NCI-H1105 treated with DMSO at 0.1 percent for 48 hours (cell line): ENCODE measurements around the gene HEBP1.

Experiments
- DNase-seq: peaks from one replicate; lab custom pipeline; 2025; lab: John Stamatoyannopoulos, UW

Gene HEBP1

DNA sequence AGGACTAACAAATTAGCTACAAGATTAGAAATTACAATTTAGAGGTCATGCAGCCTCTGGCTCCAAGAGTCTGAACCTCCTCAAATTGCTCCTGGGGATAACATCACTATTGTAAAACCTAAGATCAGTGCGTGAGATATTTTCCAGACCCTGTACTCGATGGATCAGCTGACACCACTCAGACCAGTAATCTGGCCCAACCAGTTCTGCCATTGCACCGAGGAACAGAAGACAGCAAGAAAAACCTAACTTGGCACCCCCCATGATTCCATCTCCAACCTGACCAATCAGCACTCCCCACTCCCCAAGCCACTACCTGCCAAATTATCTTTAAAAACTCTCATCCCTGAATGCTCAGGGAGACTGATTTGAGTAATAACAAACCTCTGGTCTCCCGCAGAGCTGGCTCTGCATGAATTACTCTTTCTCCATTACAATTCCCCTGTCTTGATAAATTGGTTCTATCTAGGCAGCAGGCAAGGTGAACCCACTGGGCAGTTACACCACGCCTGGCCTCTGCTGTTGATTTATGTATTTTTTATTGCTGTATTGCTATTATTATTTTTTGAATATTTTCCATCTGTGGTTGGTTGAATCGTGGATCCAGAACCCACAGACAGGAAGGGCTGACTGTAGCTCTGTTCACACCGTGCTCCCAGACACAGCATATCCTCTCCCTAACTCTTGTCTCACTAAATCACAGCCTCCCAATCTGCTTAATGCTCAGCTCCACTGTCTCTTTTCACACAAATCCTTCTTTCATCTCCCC lies 9.2 kb downstream of the HEBP1 start:
- DNase-seq: no peak

DNA sequence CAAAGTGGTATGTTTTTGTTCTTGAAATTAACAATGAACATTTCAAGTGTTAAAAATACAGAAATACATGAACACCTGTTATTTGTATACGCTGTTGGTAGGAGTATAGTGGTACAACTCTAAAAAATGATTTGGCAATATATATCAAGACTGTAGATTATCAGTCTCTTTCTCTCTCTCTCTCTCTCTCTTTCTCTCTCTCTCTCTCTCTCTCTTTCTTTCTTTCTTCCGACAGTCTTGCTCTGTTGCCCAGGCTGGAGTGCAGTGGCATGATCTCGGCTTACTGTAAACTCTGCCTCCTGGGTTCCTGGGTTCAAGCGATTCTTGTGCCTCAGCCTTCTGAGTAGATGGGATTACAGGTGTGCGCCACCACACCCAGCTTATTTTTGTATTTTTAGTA lies 12.6 kb downstream of the HEBP1 start:
- no peak for DNase-seq

DNA sequence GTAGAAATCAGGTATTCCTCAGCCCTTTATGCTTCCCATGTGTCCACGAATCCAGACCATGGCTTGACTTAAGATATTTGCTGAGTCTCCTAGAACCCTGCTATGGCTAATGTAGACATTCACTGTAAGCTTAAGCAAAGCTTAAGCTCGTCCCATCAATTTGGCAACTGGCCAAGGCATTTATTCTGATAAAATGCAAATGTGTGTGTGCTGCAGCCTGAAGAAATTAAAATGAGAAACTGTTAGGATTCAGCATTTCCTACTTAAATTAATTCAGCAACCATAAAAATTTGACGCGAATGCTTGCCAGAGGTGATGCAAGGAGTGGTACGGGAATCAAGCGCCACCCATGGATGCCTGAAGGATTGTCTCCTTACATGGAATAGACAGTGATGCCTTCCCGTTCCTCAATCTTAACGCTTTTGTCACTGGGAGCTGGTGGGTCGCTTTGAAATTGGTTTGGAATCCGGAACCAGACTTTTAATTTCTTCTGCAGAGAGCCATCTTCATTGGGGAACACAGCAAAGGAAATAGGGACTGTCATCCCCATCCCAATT lies 13.2 kb downstream of the HEBP1 start:
- DNase-seq: no peak

DNA sequence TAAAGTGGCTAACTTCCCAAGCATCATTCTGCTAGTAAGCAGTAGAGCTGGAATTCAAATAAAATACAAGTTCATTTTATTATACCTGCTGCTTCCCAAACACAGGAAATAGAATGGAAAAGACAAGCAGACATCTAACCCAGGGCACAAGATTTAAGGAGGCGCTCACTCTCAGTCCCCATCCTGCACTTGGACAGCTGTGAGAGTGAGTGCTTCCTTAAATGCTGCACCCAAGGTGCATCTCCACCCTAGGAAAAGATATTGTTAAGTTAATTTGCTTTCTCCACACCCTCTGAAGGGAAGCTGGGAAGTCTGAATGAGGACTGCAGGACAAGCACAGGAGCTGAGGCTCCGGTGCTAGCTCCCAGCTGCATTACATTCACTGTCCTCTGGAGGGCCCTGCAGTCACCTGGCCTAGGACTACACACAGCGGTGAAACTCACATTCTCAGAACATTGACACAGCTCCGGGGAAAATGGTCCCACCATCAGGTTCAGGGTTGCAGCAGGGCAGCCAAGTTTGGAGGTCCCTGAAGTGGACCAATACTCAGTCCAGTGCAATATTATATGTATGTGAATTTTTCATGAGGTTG lies 14.2 kb downstream of the HEBP1 start:
- no peak for DNase-seq

DNA sequence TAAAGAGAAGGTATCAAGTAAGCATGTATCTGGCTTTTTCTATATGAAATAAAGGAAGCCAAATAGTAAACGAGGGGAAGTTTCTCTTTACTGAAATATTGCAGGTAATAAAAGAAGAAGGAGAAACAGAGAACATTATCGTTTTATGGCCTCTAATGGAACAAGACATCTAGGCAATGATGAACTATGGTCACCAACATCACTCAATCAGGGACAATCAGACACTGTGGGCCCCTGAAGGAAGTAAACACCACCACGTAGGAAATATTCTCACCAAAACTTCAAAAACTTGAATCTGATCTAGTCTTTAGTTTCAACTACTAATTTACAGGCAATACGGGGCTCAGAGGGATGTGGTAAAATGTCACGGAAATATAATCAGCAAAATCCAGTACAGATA lies 15.9 kb downstream of the HEBP1 start:
- no peak for DNase-seq

DNA sequence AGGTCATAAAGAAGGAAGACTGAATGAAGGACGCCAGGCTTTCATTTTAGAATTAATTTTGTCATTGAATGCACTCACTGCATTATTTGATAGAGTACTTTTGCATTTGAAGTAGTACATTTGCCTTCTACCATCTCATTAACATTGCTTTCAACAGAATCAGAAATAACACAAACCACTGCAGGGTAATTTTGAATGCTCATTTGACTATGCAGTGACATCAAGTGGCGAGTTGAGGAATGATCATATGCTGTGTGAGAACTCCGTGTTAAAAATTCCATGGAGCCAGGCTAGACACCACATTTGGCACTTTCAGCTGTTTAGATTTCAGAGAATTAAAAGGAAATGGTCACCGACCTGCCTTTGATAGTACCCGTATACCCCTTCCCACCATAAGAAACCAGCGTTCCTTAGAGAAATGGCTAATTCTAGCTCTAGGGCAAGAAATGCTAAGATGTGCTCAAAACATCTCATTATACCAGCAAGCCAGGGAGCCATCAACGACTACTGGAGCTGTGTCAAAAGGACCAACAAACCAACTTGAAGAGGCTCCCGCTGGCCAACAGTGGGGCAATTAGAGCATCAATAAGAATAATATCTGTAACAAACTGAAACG lies 16.5 kb downstream of the HEBP1 start:
- DNase-seq: peak; percentile 79

DNA sequence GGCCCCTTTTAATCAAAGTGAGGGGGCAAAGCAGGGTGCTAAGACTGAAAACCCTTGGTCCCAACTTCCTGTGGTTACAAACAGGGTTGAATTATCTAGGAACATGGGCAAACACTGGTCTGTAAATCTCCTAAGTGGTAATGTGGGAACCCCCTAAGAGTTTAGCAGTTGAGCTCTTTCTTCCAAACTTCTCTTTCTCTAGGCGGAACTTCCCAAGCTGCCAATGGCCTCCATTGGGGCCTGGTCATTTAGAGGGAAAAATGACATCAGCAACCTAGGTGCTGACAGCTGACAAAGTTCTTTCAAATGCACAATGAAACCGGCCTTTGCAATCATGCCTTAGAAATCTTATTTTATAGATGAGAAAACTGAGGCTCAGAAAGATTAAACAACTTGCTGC lies 17.7 kb downstream of the HEBP1 start:
- DNase-seq: no peak

DNA sequence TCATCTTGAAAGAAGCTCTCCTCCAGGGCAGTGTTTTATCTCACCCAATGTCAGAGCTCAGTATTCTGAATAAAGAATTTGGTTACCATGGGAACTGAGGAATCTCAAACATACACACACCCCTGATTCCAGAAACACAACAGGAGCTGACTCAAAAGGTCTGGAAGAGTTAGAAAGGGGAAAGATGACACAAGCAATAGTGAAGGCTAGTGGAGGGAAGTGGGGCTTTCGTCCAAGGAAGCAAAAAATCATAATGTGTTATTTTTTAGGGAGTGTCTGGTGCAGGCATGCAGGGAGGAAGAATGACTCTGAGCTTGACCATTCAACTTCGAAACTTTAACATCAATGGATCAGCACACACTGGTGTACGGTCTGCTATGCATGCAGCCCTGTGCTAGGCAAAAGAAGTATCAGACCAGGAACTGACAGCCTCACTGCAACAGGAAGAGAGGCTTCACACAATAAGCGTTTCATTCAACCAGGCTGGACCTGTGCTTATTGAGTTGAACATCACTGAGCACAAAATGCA lies 20.3 kb downstream of the HEBP1 start:
- DNase-seq: no peak

DNA sequence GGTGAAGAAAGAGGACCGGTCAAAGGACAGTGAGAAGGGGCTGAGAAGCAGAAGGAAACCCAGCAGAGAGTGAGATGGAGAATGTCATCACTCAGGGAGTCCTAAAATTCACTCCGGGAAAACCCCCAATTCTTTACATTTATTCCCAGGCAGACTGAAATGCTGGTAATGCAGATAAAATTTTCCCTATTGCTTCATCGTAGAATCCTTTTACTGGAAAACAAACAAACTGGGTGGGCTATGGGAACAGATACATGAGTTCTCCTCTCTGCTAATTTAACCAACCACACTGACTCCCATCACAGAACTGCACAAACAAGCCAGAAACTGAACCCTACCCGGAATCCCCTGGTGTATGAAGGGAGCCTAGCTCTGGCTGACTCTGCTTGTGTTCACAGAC lies 20.9 kb downstream of the HEBP1 start:
- no peak for DNase-seq

DNA sequence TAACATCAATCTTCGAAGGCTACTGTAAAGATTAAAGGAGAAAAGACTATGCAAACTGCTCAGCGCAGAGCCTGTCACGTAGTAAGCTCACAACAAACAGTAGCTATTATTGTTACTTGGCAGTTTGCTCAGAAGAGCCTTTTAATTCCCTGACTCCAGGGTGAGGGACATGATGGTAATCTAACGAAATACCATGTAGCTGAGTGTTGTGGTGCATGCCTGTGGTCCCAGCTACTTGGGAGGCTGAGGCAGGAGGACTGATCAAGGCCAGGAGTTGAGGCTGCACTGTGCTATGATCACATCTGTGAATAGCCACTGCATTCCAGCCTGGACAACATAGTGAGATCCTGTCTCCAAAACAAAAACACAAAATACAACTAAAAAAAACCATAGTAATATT lies 22.8 kb downstream of the HEBP1 start:
- DNase-seq: no peak

DNA sequence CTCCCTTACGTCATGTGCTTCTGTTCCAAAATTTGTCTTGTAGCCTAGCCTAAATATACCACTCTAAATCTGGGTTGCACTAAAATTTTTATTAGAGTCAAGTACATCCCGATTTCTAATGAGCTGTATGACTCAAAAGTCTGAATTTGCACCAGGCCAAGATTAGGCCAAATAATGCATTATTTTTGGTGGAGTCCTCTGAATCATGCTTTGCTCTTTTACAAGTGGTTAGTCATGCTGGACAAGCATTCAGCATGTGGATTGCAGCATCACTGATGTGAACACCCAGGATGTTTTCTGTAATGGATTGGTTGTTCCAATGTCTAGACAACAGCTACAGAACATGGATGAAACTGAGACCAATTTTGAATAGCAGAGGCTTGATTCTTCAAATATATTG lies 23.7 kb downstream of the HEBP1 start:
- DNase-seq: no peak

DNA sequence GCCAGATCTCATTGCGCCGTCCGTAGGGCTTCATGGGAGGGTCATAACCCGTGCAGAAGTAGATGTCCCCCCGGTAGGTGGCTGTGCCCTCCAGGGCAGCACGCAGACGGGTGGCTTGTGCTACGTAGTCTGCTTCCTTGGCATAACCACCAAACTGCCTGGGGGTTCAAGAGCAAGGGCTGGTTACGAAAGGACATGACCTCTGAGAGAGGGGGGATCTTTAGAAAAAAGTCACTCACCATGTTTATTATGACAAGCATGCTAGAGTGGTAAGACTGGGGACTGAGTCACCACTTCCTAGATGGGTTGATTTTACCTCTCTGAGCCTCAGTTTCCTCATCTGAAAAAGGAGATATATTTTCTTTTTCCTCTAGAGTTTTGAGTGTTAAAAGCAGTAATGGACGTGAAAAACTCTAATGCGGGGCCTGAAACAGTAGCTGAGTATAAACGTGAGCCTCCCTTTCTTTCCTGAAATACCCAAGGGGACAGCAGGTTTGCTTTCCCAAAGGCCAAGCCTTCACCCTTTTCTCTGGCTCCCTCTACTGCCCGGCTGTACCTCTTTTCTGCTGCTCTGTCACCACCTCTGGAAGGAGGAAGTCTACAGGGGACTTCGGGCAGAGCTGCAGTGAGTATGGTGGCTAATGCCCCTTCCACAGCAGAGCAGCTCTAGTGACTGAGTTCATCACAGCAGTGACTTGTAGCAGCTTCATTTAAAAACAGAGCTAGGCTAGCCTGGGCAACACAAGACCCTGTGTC lies 24.6 kb downstream of the HEBP1 start:
- no peak for DNase-seq

DNA sequence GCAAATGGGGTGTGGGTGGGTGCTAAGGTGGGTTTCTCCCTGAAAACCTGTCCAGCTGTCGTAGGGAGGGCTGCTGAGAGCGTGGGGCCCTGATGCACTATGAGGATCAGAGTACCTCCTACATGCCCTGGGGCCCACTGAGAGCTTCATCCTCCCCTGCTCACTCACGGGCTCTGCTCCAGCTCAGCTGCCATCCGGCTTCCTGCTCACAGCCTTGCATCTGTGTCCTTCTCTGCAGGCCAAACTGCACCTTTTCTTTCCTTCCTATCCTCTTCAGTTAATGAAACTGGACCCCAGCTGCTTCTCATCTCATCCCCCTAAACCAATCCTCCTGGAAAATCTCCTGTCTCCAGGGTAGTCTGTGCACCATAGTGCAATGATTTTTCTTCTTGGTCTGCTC lies 25.9 kb downstream of the HEBP1 start:
- DNase-seq: no peak

DNA sequence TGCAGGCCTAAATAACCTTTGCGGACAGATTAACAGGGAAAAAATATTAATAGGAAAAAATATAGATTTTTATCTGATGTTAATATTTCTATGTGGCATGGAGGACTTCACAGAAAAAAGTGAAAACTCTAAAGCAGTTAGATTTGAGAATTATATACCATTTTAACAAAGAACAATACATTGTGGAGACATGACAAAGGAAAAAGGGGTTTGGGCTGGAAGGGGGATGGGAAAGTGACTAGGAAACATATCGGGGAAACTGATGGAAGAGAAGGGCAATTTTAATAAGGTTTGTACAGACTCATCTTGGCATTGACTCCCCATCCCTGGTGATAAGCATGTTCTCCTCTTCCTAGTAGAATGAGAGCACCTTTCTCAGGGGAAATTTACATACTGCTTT lies 27.0 kb downstream of the HEBP1 start:
- no peak for DNase-seq

DNA sequence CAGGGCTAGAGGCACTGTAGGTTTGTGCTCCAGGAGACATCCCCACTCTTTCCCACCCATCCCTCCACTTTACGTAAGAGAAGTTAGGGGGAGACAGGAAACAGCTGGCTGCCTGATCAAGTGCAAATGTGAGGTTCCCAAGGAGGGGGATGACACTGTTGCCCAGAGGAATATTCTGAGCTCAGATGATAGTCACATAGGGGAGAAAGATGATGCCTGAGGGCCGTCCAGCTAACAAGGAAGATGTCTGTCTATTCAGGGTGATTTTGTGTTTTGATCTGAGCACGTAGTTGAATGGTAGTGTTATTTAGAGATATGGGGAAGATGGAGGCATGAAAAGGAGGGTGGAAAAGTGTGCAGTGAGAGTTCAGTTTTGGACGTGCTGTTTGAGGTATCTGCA lies 34.2 kb downstream of the HEBP1 start:
- DNase-seq: no peak

DNA sequence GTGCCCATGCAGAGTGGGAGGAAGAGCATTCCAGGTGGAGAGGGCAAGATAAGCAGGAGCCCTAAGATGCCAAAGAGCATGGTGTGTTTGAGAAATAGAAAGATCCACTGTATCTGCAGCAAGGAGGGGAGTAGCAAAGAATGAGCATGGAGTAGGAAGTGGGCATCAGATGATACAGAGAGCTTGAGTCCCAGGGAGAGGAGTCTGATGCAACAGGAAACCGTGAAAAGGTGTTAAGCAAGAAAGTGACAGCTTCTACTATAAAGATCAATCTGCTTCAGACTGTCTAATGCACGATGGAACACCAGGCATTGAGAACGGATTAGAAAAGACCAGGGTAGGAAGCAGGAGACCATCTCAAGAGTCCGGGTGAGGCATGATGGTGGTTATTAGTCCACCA lies 35.8 kb downstream of the HEBP1 start:
- no peak for DNase-seq

DNA sequence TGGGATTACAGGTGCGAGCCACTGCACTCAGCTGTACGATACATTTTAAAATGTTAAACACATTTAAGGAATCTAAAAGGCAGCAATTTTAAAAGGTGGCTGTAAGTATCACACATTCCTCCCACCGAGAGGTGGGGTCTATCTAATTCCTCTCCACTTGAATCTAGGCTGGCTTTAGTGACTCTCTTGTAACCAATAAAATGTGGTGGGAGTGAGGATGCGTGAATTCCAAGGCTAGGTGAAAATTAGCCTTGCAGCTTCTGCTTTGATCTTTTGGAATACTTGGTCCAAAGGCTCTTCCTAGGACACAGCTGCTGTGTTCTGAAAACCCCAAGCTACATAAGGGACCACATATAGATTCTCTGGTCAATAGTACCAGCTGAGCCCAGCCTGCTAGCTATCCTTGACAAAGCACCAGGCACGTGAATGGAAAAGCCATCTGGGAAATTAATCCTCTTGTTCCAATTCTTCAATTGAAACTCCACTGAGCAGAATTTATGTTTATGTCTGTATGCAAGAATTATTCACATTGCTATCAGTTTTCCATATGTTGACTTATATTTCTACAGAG lies 39.3 kb downstream of the HEBP1 start:
- no peak for DNase-seq

DNA sequence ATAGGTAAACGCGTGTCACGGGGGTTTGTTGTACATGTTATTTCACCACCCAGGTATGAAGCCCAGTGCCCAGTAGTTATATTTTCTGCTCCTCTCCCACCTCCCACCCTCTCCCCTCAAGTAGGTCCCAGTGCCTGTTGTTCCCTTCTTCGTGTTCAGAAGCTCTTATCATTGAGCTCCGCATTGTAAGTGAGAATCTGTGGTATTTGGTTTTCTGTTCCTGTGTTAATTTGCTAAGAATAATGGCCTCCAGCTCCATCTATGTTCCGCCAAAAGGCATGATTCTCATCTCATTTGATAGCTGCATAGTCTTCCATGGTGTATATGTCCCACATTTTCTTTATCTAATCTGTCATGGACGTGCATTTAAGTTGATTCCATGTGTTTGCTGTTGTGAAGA lies 41.2 kb downstream of the HEBP1 start:
- no peak for DNase-seq

DNA sequence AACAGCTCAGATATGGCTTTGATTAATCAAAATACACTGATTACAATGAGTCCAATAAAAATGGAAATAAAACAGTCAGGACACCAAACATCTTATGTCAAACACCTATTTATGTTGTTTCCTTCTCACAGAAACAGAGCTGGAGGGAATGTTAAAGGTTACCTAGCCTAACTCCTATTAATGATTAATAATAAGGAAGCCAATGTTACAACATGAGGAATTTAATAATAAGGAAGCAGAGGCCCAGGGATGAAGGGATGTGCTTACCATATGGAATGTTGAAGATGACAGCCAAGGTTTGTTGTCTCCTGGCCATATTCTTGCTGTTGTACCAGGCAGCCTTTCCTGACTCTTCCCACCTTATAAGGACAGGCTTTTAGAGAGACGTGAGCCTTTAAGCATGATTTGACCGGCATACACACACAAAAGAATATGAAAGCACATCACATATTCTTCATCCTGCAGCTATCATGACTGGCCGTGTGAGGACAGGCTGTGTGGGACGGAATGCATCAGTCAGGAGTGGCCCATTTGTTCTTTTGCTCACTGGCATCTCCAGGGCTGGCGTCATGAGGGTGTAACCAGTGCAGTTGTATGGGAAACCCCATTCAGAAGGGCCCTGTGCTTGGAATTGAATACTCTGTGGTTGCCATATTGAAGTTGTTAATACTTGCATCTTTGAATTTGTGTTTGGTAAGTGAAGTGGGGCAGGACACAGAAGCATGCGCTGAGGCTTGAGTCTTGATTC lies 45.0 kb downstream of the HEBP1 start:
- DNase-seq: no peak

DNA sequence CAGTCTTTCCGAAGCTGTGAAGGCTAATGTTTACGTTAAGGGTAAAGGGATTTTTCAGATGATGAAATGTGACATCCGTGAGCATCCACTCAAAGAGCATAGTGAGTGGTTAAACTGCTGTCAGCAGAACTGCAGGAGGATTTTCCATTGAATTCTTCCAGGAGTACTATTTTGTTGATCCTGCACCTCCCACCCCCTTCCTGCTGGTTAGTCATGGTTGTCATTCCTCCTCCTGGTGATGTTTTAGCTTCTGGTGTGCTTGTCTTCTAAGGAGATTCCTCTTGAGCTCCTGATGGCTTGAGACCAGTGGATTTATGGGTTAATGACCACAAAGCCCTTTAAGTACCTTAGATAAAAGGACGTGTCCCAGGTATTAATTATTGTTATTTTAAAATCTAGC lies 45.7 kb downstream of the HEBP1 start:
- no peak for DNase-seq

DNA sequence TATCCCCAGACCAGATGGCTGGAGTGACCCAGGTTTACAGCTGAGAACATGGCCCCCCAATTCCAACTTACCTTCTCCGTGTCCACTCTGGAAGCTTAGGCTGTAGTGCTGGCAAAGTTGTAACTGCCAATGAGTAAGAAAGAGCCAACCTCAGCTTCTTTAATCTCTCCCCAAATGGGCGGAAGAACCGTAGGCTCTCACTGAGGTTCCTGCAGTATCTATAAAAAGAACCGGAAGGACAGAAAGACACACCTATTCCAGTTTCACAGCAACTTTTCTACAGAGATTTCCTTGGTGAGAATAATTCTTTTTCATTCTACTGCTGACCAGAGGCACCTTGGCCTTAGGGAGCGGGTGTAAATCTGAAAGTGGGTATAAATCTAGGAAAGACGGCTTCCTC lies 48.0 kb downstream of the HEBP1 start, which contains the start of gene GPRC5D:
Gene GPRC5D, minus strand, starts transcription at position 135 of the 400 bp plus-strand sequence. CDS start 1,786 bp downstream, outside the sequence.
- no peak for DNase-seq
